Neural crest cell (in vitro differentiated cells): ENCODE measurements around the gene ADD2. TPM values are rescaled to one million over a fixed set of nuclear protein-coding genes. Genes with fewer than 3 reads are reported as not detected.

Experiments
- DNase-seq: peaks from one replicate; pipeline ENCODE4 v3.0.0; 2021; ENCODE audit warnings: low read depth, mixed read lengths, low spot score
- H3K27ac Mint-ChIP-seq: one replicate; pipeline ENCODE4 v1.8.0; 2021; ENCODE audit warnings: mild to moderate bottlenecking, mixed read lengths; ENCODE audit not compliant: unreplicated experiment
- H3K27me3 Mint-ChIP-seq: 2 replicates; pipeline ENCODE4 v1.8.0; 2021; ENCODE audit warnings: low read depth, mild to moderate bottlenecking, mixed read lengths
- H3K36me3 Mint-ChIP-seq: 2 replicates; pipeline ENCODE4 v1.8.0; 2021; ENCODE audit warnings: low read depth, mild to moderate bottlenecking, mixed read lengths
- H3K4me1 Mint-ChIP-seq: 2 replicates; pipeline ENCODE4 v1.8.0; 2021; ENCODE audit warnings: mixed read lengths
- H3K4me3 Mint-ChIP-seq: one replicate; pipeline ENCODE4 v1.8.0; 2021; ENCODE audit warnings: mild to moderate bottlenecking, mixed read lengths
- H3K9me3 Mint-ChIP-seq: 2 replicates; pipeline ENCODE4 v1.8.0; 2021; ENCODE audit warnings: mixed read lengths
- CTCF ChIP-seq: fragments of 200-600 bp; sonication (generic); conservative IDR thresholded peaks from 2 replicates; pipeline ENCODE4 v1.5.0; 2021; ENCODE audit warnings: antibody characterized with exemption, mild to moderate bottlenecking
- total RNA-seq: library from RNA; stranded (reverse); gene quantifications from 2 replicates; pipeline ENCODE4 v1.2.1, GENCODE V29; 2021

The ADD2 gene
- total RNA-seq, 1 donor from 2014 or later, result 31.8 TPM

DNA sequence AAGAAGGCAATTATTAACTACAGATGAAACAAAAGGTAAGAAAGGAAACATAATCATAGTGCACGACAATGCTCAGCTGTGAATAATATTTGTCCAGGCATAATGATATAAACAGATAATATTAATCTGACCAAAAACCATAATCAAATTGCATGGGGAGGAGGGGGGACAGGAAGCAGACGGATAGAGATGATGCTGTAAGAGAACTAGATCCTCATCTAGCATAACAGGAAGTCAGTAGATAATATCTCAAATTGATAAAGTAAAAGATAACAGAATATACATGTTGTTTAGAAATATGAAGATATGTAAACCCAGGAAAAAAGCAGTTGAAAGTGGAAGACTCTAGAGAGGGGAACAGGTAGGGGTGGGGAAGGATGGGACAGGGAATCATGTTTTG, 129.4 kb downstream of the ADD2 start:
- H3K4me1 Mint-ChIP-seq, result no peaks in the 10 kb centered on the region
- no peak for DNase-seq
- H3K4me3 Mint-ChIP-seq, result no peak overlapping the region
- H3K36me3 Mint-ChIP-seq, result no peaks in the 10 kb centered on the region
- H3K27me3 Mint-ChIP-seq, result peaks cover 14% of the 10 kb centered on the region
- H3K27ac Mint-ChIP-seq, result no peak overlapping the region
- peaks cover 9% of the 10 kb centered on the region for H3K9me3 Mint-ChIP-seq
- no peak for TF ChIP-seq CTCF

GRCh38 chr2:70633508-70633907, 134.5 kb downstream of the ADD2 start:
- Mint-ChIP-seq H3K36me3 (no peaks in the 10 kb centered on the region), H3K27ac (no peak overlapping the region), H3K9me3 (peaks cover 9% of the 10 kb centered on the region), H3K4me3 (no peak overlapping the region), H3K4me1 (no peaks in the 10 kb centered on the region), H3K27me3 (peaks cover 31% of the 10 kb centered on the region)
- no peak for DNase-seq
- TF ChIP-seq CTCF, result no peak

GRCh38 chr2:70632966-70633365, 135.0 kb downstream of the ADD2 start:
- Mint-ChIP-seq H3K36me3 (no peaks in the 10 kb centered on the region), H3K27ac (no peak overlapping the region), H3K4me1 (no peaks in the 10 kb centered on the region), H3K9me3 (peaks cover 9% of the 10 kb centered on the region), H3K27me3 (peaks cover 31% of the 10 kb centered on the region), H3K4me3 (no peak overlapping the region)
- TF ChIP-seq CTCF, result no peak
- DNase-seq, result no peak

GRCh38 chr2:70632388-70632787, 135.6 kb downstream of the ADD2 start:
- no peak for DNase-seq
- H3K4me1 Mint-ChIP-seq, result no peaks in the 10 kb centered on the region
- H3K9me3 Mint-ChIP-seq, result peaks cover 9% of the 10 kb centered on the region
- H3K27me3 Mint-ChIP-seq, result peaks cover 31% of the 10 kb centered on the region
- no peaks in the 10 kb centered on the region for H3K36me3 Mint-ChIP-seq
- H3K4me3 Mint-ChIP-seq, result no peak overlapping the region
- no peak overlapping the region for H3K27ac Mint-ChIP-seq
- no peak for TF ChIP-seq CTCF

DNA sequence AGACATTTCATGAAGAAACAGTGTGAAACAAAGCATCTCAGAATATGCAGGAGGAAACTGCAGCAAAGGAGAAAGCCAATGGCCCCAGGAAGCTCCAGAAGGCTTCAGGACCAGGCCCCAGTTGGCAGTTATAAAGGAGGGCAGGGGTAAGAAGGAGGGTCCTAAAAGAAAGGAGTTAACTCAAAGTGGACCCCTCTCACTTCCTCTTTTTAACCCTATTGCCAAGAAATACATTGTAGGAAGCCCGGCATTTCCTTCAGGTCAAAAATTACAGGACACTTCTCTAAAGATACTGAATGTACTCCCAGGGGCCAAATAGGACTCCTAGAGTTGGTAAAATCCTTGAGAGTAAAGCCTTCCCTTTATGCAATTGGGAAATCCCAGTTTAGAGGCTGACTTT, 137.2 kb downstream of the ADD2 start:
- Mint-ChIP-seq H3K4me1 (peaks cover 10% of the 10 kb centered on the region), H3K27me3 (peaks cover 44% of the 10 kb centered on the region), H3K36me3 (no peaks in the 10 kb centered on the region), H3K27ac (no peak overlapping the region), H3K9me3 (peaks cover 5% of the 10 kb centered on the region), H3K4me3 (no peak overlapping the region)
- no peak for DNase-seq
- no peak for TF ChIP-seq CTCF
